A549 (cell line): ENCODE results near the gene CHD9.

ENCODE experiments used
- CHD4 ChIP-seq: fragments of 200-600 bp; sonication (generic); IDR thresholded peaks from 2 replicates; pipeline ENCODE4 v1.6.1; 2016; ENCODE audit warnings: antibody characterized with exemption, mild to moderate bottlenecking, borderline replicate concordance
- EP300 ChIP-seq, 2 experiments: fragments of >200 bp; sonication (Bioruptor Twin); formaldehyde crosslinking; IDR thresholded peaks; 2 replicates in 1 of 2; 3 replicates in 1 of 2; pipeline ENCODE4 v1.6.1; 2016 to 2017
- HDAC2 ChIP-seq: fragments of 200-600 bp; sonication (generic); IDR thresholded peaks from 2 replicates; pipeline ENCODE4 v1.6.1; 2016
- MAZ ChIP-seq: fragments of 150-350 bp; IDR thresholded peaks from 2 replicates; pipeline ENCODE4 v1.6.1; 2014; ENCODE audit warnings: antibody characterized with exemption, low read depth, low read length, borderline replicate concordance
- POLR2A ChIP-seq: IDR thresholded peaks from 2 replicates; pipeline ENCODE4 v1.6.1; 2012; ENCODE audit warnings: mild to moderate bottlenecking, low read length
- RAD21 ChIP-seq, 2 experiments: fragments of >200 bp in 1 of 2; sonication (Bioruptor Twin) in 1 of 2; formaldehyde crosslinking in 1 of 2; IDR thresholded peaks in 1 of 2; conservative IDR thresholded peaks in 1 of 2; 2 replicates in 1 of 2; 3 replicates in 1 of 2; pipeline ENCODE4 v1.6.1; 2012 to 2018; ENCODE audit warnings: inconsistent platforms in 1 of 2
- RCOR1 ChIP-seq: fragments of 150-350 bp; IDR thresholded peaks from 2 replicates; pipeline ENCODE4 v1.6.1; 2014; ENCODE audit warnings: antibody characterized with exemption, low read length, low read depth
- RFX5 ChIP-seq: fragments of 450-650 bp; IDR thresholded peaks from 2 replicates; pipeline ENCODE4 v1.7.1; 2014; ENCODE audit warnings: antibody characterized with exemption, mild to moderate bottlenecking, moderate library complexity
- TP53 ChIP-seq: fragments of 250-450 bp; sonication (Bioruptor Pico); IDR thresholded peaks from 2 replicates; pipeline ENCODE4 v1.5.0; 2021; ENCODE audit warnings: mild to moderate bottlenecking, moderate library complexity
- ZNF302 ChIP-seq: fragments of 250-450 bp; sonication (Bioruptor Pico); IDR thresholded peaks from 2 replicates; pipeline ENCODE4 v1.9.0; 2021; ENCODE audit warnings: inconsistent platforms, mild to moderate bottlenecking, moderate library complexity
- TF ChIP-seq, protein P1 (sequence below): fragments of >200 bp; sonication (Bioruptor Twin); formaldehyde crosslinking; IDR thresholded peaks from 3 replicates; pipeline ENCODE4 v1.5.1; 2016
- TF ChIP-seq, protein P2 (sequence below): fragments of 450-650 bp; IDR thresholded peaks from 2 replicates; pipeline ENCODE4 v1.6.1; 2014; ENCODE audit warnings: antibody characterized with exemption
- TF ChIP-seq, protein P3 (sequence below): IDR thresholded peaks from 2 replicates; pipeline ENCODE4 v1.6.1; 2012

DNA sequence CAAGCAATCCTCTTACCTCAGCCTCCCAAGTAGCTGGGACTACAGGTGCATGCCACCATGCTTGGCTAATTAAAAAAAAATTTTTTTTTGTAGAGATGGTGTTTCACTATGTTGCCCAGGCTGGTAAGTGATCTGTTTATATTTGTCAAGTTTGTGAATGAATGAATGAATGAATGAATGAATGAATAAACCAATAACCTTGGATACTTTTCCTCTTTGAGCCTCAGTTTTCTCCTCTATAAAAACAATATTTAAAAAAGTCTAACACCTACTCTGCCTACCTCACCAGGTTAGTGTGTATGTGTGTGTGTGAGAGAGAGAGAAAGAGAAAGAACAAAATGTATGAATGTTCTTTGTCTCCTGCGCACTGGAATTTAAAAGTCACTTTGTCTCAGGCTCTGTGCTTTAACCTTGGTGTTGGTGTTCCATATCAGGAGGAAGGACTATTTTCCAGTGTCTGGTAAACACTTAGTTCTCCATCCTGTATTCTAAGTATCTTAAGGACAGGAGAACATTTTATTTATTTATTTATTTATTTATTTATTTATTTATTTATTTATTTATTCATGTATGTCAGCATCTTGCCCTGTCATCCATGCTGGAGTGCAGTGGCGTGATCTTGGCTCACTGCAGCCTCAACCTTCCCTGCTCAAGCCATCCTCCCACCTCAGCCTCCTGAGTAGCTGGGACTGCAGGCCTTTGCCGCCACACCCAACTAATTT is 27.1 kb downstream of the CHD9 start:
- TF ChIP-seq HDAC2 (no peak), EP300 (IDR thresholded peaks at IDR 0.05) (no peak), RAD21 (conservative IDR thresholded peaks at IDR 0.05 in 1 of 2, IDR thresholded peaks at IDR 0.05 in 1 of 2) (no peak), RFX5 (no peak), CHD4 (no peak), RCOR1 (no peak), TP53 (CRISPR knock-in tag) (no peak), POLR2A (no peak), MAZ (no peak), ZNF302 (CRISPR knock-in tag) (no peak)
- TF ChIP-seq, protein P1, sequence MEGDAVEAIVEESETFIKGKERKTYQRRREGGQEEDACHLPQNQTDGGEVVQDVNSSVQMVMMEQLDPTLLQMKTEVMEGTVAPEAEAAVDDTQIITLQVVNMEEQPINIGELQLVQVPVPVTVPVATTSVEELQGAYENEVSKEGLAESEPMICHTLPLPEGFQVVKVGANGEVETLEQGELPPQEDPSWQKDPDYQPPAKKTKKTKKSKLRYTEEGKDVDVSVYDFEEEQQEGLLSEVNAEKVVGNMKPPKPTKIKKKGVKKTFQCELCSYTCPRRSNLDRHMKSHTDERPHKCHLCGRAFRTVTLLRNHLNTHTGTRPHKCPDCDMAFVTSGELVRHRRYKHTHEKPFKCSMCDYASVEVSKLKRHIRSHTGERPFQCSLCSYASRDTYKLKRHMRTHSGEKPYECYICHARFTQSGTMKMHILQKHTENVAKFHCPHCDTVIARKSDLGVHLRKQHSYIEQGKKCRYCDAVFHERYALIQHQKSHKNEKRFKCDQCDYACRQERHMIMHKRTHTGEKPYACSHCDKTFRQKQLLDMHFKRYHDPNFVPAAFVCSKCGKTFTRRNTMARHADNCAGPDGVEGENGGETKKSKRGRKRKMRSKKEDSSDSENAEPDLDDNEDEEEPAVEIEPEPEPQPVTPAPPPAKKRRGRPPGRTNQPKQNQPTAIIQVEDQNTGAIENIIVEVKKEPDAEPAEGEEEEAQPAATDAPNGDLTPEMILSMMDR: no peak
- TF ChIP-seq, protein P2, sequence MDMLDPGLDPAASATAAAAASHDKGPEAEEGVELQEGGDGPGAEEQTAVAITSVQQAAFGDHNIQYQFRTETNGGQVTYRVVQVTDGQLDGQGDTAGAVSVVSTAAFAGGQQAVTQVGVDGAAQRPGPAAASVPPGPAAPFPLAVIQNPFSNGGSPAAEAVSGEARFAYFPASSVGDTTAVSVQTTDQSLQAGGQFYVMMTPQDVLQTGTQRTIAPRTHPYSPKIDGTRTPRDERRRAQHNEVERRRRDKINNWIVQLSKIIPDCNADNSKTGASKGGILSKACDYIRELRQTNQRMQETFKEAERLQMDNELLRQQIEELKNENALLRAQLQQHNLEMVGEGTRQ: no peak
- TF ChIP-seq, protein P3, sequence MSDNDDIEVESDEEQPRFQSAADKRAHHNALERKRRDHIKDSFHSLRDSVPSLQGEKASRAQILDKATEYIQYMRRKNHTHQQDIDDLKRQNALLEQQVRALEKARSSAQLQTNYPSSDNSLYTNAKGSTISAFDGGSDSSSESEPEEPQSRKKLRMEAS: no peak
